ENCODE results near the gene KCNH5.

The KCNH5 gene

GRCh38 chr14:62706217-62706616 lies 339.0 kb downstream of the KCNH5 start:
- Histone ChIP-seq H3K79me2 (ENCODE audit: insufficient read depth, low read length) (no peaks in the 10 kb centered on the region), H3K9ac (ENCODE audit: low read length) (no peak overlapping the region), H3K36me3 (ENCODE audit: low read length) (no peaks in the 10 kb centered on the region), H3K27me3 (ENCODE audit: low read length) (no peaks in the 10 kb centered on the region), H2AFZ (ENCODE audit: low read depth, low read length, severe bottlenecking) (no peak overlapping the region), H3K4me2 (ENCODE audit: low read depth, low read length, poor library complexity, severe bottlenecking) (no peak overlapping the region), H3F3A (ENCODE audit: insufficient read depth) (no peaks in the 10 kb centered on the region), H4K20me1 (ENCODE audit: low read depth, low read length) (no peaks in the 10 kb centered on the region), H3K9me3 (ENCODE audit: insufficient read depth, low read length) (no peaks in the 10 kb centered on the region), H3K4me3 (ENCODE audit: insufficient read depth, low read length, poor library complexity, severe bottlenecking) (no peak overlapping the region), H3K27ac (ENCODE audit: low read depth, low read length) (no peak overlapping the region), H3K9me2 (replicated peaks; ENCODE audit: insufficient read depth, low read length) (no peaks in the 10 kb centered on the region)
- no peak for TF ChIP-seq EZH2phosphoT487 (conservative IDR thresholded peaks at IDR 0.05; ENCODE audit: low read length)
- TF ChIP-seq CTCF (IDR thresholded peaks at IDR 0.05; ENCODE audit: insufficient read depth, low read length, poor library complexity, severe bottlenecking) = no peak

GRCh38 chr14:62697461-62697860 lies 347.8 kb downstream of the KCNH5 start:
- Histone ChIP-seq H2AFZ (ENCODE audit: low read depth, low read length, severe bottlenecking) (no peak overlapping the region), H3K4me3 (ENCODE audit: insufficient read depth, low read length, poor library complexity, severe bottlenecking) (no peak overlapping the region), H3K4me2 (ENCODE audit: low read depth, low read length, poor library complexity, severe bottlenecking) (no peak overlapping the region), H3F3A (ENCODE audit: insufficient read depth) (no peaks in the 10 kb centered on the region), H3K9me3 (ENCODE audit: insufficient read depth, low read length) (no peaks in the 10 kb centered on the region), H3K36me3 (ENCODE audit: low read length) (no peaks in the 10 kb centered on the region), H3K27ac (ENCODE audit: low read depth, low read length) (no peak overlapping the region), H3K27me3 (ENCODE audit: low read length) (no peaks in the 10 kb centered on the region), H3K9me2 (replicated peaks; ENCODE audit: insufficient read depth, low read length) (no peaks in the 10 kb centered on the region), H3K79me2 (ENCODE audit: insufficient read depth, low read length) (no peaks in the 10 kb centered on the region), H3K9ac (ENCODE audit: low read length) (no peak overlapping the region), H4K20me1 (ENCODE audit: low read depth, low read length) (no peaks in the 10 kb centered on the region)
- TF ChIP-seq EZH2phosphoT487 (conservative IDR thresholded peaks at IDR 0.05; ENCODE audit: low read length) = no peak
- TF ChIP-seq CTCF (IDR thresholded peaks at IDR 0.05; ENCODE audit: insufficient read depth, low read length, poor library complexity, severe bottlenecking) = no peak

GRCh38 chr14:62696929-62697328 lies 348.3 kb downstream of the KCNH5 start:
- no peaks in the 10 kb centered on the region for H3F3A ChIP-seq (ENCODE audit: insufficient read depth)
- H3K4me2 ChIP-seq (ENCODE audit: low read depth, low read length, poor library complexity, severe bottlenecking) = no peak overlapping the region
- H3K9me3 ChIP-seq (ENCODE audit: insufficient read depth, low read length) = no peaks in the 10 kb centered on the region
- H3K27me3 ChIP-seq (ENCODE audit: low read length) = no peaks in the 10 kb centered on the region
- H3K27ac ChIP-seq (ENCODE audit: low read depth, low read length) = no peak overlapping the region
- no peaks in the 10 kb centered on the region for H3K9me2 ChIP-seq (replicated peaks; ENCODE audit: insufficient read depth, low read length)
- H3K4me3 ChIP-seq (ENCODE audit: insufficient read depth, low read length, poor library complexity, severe bottlenecking) = no peak overlapping the region
- TF ChIP-seq CTCF (IDR thresholded peaks at IDR 0.05; ENCODE audit: insufficient read depth, low read length, poor library complexity, severe bottlenecking) (no peak), EZH2phosphoT487 (conservative IDR thresholded peaks at IDR 0.05; ENCODE audit: low read length) (no peak)
- no peak overlapping the region for H2AFZ ChIP-seq (ENCODE audit: low read depth, low read length, severe bottlenecking)
- H3K36me3 ChIP-seq (ENCODE audit: low read length) = no peaks in the 10 kb centered on the region
- no peak overlapping the region for H3K9ac ChIP-seq (ENCODE audit: low read length)
- no peaks in the 10 kb centered on the region for H3K79me2 ChIP-seq (ENCODE audit: insufficient read depth, low read length)
- no peaks in the 10 kb centered on the region for H4K20me1 ChIP-seq (ENCODE audit: low read depth, low read length)
